Tibial nerve (tissue), 3 donors: ENCODE results near the gene TBXAS1.

Source experiments
- POLR2A ChIP-seq, 2 donors: fragments of 450-650 bp; IDR thresholded peaks; one replicate each; pipeline ENCODE4 v1.6.1; 2017; ENCODE audit warnings: antibody characterized with exemption in 2 of 2, mild to moderate bottlenecking in 2 of 2, moderate library complexity in 2 of 2
- TF ChIP-seq, protein P1 (sequence below), 5 experiments: fragments of 200-600 bp in 3 of 5; fragments of 450-650 bp in 2 of 5; sonication (generic) in 3 of 5; IDR thresholded peaks; one replicate each; pipeline ENCODE4 v1.5.1; 2016 to 2019; ENCODE audit warnings: antibody characterized with exemption in 5 of 5, mild to moderate bottlenecking in 3 of 5, moderate library complexity in 2 of 5

DNA sequence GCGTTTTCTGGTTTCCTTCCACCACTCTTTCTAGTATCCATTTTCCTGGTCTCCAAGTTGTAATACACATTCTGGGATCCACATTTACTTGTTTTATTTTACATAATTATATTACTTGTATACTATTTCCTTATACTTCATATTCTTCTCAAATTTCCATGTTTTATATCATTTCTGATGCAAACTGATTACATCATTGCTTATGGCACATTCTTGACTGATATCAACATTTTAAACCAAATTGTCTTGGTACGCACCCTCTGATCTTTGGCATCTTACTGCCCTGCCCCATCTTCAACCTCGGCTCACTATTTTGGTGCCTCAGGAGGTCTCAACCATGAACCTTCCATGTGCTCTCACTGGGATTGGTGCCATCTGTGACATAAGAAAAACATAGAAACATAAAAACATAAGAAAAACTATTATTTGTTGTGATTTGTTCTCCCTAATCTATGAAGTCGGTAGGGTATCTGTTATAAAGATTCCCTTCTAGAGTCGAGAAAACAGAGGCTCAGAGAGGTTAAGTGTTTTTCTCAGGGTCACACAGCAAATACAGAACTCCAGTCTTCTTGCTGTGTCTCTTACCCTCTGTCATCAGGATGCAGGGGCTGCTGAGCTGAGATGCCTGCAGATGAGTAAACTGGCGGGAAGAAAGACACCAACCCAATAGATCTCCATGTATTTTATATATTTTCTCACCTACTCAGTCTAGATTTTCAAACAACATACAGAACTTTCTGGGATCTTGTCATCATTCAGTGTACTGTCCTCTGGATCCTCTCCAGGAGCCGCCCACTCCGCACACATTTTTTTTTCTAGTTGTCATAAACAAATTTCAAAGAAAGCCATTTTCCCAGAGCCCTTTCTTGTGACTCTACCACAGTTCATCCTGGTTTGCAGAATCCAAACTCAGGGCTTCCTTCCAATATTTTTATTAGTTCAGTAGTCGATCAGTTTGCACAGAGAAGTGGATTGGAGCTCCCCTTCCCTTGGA lies 154.2 kb downstream of the TBXAS1 start:
- TF ChIP-seq, protein P1, sequence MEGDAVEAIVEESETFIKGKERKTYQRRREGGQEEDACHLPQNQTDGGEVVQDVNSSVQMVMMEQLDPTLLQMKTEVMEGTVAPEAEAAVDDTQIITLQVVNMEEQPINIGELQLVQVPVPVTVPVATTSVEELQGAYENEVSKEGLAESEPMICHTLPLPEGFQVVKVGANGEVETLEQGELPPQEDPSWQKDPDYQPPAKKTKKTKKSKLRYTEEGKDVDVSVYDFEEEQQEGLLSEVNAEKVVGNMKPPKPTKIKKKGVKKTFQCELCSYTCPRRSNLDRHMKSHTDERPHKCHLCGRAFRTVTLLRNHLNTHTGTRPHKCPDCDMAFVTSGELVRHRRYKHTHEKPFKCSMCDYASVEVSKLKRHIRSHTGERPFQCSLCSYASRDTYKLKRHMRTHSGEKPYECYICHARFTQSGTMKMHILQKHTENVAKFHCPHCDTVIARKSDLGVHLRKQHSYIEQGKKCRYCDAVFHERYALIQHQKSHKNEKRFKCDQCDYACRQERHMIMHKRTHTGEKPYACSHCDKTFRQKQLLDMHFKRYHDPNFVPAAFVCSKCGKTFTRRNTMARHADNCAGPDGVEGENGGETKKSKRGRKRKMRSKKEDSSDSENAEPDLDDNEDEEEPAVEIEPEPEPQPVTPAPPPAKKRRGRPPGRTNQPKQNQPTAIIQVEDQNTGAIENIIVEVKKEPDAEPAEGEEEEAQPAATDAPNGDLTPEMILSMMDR (IDR thresholded peaks at IDR 0.05): no peak
- no peak for TF ChIP-seq POLR2A (IDR thresholded peaks at IDR 0.05)
